HG02885 (cell line): ENCODE measurements around the gene ARHGAP12.

Source experiments
- ATAC-seq: cut with Tn5 transposase; IDR thresholded peaks from one replicate; pipeline ENCODE4 v1.9.1; 2021; ENCODE audit warnings: mild to moderate bottlenecking; ENCODE audit not compliant: unreplicated experiment, poor library complexity

Gene ARHGAP12

DNA sequence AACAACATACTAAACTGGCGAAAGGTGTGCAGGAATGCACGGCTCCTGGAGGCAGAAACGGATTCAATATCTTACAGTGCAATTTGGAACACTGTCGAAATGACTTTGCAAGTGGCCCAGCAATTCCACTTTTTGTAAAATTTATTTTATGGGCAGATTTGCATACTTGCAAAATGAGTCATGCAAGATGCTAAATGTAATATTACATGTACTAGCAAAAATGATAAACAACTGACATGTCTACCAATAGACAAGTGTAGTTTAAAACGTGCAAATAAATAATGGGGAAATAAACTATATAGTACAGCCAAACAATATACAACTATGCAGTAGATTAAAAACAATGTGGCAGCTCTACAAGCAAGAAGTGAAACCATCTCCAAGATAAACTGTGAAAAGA, 97.7 kb downstream of the ARHGAP12 start:
- ATAC-seq, result no peak

DNA sequence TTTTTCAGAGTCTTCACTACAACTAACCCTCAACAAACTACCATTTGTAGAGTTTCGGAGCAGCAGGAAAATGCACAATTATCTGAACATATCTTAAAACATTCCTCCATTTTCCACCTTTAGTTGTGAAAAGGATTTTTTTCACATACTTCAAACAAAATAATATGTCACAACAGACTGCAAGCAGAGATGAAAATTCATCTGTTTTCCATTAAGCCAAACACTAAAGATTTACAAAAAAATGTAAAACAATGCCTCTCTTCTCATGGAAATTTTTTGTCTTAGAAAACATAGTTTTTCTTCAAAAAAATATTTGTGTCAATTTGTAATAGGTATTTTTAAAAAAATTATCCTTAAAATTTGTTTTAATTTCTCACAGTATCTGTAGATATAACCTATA, 98.9 kb downstream of the ARHGAP12 start:
- no peak for ATAC-seq

DNA sequence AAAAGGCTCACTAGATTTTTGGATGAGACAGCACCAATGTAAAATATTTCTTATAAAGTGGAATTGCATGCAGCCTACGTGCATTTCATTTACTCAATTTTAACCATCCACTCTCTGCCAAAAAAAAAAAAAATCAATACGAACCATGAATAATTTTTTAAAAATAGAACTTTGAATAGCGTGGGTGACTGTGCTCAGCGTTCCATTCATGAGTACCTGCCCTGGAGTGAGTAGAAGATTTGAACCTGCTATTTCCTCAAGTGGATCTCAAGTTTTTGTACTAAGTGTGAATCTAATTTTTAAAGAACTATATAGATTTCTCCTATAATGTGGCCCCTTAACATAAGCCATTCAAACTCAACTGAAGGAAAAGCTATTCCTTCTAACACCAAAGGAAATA, 105.3 kb downstream of the ARHGAP12 start:
- no peak for ATAC-seq

DNA sequence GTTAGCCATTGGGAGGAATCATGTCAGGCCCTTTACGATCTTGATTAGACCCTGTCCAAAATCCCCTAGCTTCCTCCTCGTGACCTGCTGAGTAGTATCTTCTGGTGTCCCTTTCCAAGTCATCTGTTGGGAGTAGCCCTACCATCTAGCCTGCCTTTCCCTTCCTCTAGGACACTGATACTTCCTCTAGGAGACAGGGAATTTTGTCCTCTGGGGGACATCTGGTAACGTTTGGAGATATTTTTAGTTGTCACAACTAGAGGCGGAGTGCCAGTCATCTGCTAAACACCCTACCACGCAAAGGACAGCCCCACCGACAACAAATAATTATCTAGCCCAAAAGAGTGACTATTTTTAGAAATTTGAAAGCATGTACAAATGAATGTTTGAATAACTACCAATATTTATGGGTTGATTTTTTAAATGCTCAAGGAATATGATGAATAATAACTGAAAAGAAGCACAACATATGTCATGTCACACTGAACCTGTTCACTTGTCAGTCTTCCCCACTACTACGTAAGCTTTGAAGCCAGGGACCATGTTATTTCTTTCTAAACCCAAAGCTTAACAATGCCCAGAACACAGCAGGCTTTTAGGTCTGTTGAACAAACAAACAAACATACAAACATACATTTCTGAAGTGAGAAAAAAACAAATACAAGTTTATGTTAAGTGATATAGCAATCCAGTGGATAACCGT, 105.9 kb downstream of the ARHGAP12 start:
- ATAC-seq, result no peak

DNA sequence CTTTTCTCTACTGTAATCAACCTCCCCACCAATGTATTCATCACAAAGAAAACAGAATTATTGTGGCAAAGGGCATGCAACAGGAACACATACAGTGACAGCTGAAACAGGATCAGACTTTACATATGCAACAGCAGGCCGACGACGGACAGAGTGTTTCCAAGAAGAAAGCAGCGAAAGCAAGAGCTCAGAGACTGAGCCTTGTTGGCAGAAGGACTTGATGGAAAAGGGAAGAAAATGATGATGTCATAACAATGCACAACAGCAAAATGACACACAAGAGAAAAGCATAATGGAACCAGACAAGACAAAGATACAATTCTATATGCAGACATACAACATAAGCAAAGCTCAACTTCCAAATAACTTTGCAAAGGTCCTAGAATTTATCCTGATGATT, 106.5 kb downstream of the ARHGAP12 start:
- ATAC-seq, result no peak

DNA sequence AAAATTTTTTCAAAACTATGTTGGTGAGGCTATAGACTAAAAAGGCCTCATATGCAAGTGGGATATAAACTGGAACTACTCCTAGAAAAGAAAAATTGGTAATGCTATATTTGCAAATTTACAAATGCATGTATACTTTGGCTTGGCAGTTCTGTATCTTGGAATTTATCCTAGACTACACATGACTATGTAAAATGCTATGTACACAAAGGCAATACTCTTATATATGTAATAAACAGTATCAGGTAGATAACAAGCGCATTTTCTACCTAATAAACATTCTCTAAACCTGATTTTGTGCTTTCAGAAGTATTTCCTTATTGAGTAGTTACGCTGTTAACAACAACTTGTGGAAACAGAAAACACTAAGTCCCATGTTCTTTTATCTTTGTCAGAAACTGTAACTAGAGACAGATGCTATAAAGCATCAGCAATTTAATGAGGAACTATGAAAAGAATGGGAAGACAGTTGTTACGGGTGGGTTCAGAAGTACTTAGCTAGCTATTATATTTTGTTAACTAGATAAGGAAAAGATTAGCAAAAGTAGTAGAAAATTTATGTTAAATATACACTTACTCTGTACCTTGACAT, 107.8 kb downstream of the ARHGAP12 start:
- ATAC-seq, result no peak

DNA sequence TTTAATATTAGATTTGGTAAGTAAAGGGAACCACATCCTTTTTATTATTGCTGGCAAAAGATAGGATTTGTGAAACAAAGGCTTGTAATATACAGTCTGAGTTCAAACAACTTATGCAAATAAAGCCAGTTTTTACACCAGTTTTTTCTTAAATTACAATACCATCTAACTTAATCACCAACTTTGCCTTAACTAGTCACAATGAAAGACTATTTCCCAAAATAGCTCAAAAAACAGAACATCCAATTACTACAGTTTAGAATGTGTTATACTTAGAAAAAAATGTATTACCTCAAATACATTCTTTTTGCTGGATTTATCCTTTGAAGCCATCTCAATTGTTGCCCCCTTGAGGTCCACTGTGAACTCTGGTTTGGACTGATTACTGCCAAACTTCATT, 108.5 kb downstream of the ARHGAP12 start:
- ATAC-seq, result no peak

DNA sequence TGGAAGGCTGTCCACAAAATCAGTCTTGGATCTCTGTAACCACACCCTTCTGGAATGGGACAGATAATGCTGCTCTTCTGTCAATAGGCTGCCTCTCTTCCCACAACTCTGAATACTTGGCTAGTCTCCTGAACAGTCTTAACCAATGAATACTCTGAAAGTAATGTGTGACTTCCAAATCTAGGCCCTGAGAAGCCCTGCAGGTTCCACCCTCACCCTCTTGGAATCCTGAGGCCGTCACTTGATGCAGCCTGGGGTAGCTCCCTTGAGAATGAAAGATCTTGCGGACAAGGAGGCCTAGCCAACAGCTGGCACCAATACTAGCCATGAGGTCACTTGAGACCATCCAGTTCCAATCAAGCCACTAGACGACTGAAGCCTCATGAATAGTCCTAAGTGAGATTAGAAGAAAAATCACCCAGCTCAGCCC, 109.2 kb downstream of the ARHGAP12 start:
- ATAC-seq, result no peak

DNA sequence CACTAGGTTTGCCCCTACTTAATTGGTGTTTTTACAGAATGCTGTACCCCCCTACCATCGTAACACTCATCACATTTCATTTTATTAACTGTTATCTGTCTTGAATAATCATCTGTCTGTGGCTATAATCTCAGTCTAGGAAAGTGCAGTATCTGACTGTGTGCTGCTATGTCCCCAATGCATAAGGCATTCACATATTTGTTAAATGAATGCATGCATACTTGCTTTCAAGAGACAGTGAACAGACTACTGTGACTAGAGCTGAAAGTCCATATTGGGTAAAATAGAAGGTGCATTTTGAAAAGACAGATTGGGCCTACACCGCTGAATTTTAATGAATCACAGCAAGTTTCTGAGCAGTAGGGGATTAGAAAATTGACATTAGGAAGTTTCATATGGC, 112.3 kb downstream of the ARHGAP12 start:
- ATAC-seq, result no peak

DNA sequence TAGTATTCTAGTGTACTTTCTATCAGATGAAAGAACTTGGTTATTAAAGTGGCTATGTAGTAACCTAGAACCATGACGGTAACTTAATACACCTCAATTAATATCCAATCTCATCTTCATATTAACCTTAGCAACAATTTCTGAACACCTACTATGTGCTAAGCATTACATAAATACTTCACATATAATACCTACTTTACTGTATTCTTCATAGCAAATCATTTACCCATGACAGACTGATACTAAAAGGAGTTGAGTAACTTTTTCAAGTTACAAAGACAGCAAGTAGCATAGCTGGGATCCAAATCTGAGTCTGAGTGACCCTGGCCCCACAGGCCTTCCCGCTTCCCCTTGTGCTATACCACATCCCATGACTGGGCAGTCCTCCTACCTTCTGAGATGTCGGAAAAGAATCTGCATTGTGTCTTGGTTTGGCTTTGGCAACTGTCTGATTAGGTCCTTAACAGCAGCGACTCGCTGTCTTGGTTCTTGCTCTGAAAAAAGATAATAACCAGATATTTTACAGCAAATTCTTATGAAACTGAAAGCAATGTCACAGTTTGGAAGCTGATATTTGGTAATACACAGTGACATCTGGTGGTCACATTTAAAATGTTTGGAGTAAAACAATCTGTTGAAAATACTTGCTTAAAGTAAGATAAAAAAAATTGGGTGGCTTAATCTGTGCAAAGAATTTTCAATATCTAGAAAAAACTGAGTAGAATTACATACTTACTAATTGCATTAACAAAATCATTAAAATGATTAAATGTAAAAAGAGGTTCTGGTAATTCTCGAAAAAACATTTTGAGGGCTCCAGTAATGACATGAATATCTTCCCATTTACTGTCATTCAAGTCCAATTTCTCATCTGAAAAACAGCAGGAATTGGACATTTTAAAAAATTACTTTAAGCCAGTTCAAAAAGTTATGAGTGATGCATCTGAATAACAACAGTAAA, 120.1 kb downstream of the ARHGAP12 start:
- ATAC-seq, result no peak

DNA sequence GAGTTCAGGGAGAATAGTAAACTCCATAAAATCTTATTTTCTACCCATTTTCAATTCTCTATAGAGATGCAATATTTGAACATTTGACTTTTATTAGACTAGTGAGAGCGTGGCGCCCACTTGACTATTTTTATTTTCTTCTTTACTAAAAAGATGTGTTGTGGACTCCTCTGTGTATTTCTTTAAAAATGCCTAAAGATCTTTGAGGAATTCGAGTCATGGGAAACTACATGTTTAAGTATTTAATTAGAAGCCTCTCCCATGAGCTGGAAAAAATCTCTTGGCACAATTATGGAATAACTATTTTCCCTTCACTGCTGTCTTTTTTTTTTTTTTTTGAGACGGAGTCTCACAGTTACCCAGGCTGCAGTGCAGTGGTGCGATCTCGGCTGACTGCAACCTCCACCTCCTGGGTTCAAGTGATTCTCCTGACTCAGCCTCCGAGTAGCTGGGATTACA, 124.2 kb downstream of the ARHGAP12 start:
- ATAC-seq, result no peak

DNA sequence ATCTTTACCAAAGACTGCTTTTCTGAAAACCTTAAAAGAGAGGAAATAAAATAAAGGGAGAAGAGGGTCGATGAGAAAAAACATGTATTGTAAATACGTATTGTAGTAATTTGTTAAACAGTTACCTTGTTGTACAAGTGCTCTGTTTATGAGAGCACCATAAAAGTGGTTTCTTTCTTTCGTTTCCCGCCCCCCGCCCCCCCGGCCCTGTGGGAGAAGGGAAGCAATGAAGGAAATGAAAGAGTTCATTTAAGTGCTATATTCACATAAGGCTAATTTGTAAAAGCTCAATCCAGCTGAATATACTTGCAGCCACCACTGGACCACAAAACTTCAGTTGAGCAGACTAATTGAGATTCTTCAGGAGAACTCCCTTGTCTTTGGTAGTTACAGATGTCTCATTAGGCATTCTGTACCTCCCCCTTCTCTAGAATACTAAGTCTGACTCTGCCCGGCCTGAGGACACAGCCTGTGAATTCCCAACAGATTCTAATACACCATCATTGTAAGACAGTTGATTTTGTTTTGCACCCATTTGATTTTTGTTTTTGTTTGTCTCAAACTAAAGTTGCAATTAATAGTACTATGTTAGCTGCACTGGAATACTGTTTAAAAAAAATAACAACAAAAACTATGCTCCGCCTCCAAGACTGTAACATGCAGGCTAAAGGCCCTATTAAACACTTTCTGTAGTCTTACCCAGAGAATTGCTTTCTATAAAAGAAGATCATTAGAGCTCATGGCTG, 124.9 kb downstream of the ARHGAP12 start:
- ATAC-seq, result no peak

DNA sequence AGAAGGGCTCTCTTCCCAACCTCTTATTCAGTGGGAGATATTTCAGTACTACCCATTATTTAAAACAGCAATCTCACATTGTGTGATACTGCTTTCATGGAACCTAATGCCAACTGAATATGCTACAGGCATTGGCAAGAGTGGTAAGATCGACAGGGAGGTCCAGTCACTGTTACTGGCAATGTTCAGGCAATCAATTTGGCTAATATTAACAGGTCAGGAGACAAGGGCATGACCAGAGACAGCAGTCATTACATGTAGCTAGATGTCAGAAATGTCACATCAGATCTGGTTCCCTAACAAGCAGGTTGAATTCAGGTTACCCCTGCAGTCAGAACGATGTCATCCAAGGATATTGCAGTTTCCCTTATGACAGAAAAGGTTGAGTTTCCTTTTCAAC, 129.4 kb downstream of the ARHGAP12 start:
- no peak for ATAC-seq

DNA sequence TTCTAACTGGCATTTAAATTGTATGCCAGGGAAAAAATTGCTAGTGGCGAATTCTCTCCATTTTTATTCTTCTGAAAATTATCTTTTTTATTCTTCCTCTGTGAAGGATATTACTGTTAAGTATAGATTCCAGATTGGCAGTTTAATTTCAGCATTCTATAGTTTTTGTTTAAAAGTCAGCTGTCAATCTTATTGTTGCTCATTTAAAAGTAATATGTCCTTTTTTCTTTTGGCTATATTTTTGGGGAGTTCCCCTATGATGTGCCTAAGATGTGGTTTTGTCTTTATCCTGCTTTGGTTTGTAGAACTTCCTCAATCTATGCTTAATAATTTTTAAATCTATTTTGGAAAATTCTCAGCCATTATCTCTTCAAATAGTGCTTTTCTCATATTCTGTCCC, 135.9 kb downstream of the ARHGAP12 start:
- ATAC-seq, result no peak

DNA sequence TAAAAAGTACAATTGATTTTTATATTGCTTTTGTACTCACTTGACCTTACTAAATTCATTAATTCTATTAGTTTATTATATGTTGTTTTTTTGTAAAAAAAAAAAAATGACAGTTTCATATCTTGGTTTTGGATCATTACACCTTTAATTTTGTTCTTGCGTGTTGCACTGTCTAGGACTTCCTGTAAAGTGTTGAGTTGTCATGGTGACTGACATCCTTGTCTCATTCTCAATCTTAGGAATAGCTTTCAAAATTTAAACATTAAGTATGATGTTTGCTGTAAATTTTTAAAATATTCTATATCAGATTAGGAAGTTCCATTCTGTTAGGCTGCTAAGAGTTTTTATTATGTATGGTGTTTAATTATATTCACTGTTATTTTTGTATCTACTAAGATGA, 139.1 kb downstream of the ARHGAP12 start:
- no peak for ATAC-seq

DNA sequence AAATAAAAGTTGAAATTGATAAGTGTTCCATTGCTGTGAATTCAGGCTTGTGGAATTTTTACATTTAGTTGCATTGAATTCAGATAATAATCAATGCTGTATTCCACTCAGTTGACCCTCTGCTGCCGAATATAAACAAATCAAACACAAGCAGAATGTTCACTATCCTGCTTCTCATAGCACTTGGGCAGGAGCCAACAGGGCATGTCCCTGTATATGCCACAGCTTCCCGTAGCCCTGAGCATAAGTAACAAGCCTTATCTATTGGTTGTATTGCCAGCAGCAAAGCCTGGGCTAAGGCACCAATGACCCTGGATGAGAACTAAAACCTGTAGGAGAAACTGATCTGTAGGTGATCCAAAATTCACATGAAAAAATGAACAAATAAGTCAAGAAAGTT, 145.9 kb downstream of the ARHGAP12 start:
- ATAC-seq, result no peak

DNA sequence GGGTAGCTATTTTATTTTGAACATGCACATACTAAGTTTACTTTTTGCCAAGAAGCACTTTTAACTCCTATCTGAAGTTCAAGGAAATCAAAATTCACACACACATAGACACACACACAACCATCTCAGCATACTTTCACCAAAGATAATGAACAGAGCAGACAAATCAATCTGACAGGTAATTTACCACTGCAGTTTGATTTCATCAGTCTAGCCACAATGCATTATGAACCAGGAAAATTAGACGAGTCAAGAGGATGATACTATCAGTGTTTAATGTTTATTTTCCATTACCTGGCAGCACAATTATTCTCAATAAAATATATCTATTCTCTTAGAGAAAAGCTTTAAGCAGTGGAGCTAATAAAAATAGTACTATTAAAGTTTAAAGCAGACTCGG, 147.9 kb downstream of the ARHGAP12 start:
- no peak for ATAC-seq

DNA sequence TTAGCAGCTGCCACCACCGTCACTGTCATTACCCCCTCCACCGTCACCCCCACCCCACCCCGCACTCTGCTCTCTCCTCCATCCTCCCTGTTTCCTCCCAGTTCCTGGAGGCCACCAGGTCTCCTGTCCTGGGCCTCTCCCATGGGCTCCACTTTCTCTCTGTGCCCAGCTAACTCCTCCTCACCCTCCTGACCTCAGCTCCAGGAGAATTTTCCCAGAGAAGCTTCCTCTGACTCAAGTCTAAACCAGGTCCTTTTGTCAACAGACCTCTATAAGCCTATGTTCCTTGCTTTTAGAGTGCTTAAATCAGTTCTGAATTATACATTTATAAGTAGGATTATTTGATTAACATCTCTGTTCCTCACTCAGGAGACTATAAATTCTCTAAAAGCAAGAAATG, 150.0 kb downstream of the ARHGAP12 start:
- no peak for ATAC-seq

DNA sequence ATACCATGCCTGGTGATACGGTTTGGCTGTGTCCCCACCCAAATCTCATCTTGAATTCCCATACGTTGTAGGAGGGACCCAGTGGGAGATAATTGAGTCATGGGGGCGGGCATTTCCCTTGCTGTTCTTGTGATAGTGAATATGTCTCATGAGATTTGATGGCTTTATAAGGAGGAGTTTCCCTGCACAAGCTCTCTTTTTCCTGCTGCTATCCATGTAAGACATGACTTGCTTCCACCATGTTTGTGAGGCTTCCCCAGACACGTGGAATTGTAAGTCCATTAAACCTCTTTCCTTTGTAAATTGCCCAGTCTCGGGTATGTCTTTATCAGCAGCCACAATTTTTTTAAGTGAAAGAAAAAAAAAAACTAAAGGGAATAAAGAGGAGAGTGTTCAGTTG, 152.5 kb downstream of the ARHGAP12 start:
- no peak for ATAC-seq

DNA sequence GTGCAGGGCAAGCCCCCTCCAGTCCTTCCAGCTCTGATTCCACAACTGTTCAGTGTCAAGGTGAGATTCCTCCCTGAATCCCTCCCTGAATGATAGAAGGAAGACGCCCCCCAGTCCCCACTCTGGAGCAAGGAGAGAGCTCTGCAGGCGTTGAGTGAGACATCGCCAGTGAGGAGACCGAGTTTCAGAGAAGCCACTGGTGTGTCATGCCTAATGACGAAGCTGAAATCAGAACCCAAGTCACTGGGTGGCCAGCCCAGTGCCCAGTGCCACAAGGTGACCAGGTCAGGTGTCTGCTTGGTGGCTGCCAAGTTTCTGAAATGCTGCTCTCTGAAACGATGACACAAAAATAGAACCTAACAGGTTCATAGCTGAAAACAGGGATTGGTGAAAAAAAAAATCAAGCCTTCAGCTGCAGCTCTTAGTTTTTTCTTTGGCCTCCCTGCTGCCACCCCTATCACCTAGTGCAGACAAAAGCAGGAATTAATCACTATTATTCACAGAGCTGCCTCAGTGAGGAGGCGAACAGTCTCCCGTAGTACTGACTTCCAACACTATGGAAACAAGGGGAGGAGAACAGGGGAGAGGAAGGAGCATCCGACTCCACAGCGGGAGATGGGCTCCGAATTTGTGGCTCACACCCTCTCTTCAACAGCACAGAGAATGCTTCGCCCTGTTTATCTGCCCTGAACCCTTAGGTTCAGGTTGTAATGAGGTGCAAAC, 153.5 kb downstream of the ARHGAP12 start:
- no peak for ATAC-seq
